ENCODE data around the gene KBTBD3.
A peak's percentile ranks its signal among the peaks of the same experiment; 100 is the strongest.

The KBTBD3 gene

DNA sequence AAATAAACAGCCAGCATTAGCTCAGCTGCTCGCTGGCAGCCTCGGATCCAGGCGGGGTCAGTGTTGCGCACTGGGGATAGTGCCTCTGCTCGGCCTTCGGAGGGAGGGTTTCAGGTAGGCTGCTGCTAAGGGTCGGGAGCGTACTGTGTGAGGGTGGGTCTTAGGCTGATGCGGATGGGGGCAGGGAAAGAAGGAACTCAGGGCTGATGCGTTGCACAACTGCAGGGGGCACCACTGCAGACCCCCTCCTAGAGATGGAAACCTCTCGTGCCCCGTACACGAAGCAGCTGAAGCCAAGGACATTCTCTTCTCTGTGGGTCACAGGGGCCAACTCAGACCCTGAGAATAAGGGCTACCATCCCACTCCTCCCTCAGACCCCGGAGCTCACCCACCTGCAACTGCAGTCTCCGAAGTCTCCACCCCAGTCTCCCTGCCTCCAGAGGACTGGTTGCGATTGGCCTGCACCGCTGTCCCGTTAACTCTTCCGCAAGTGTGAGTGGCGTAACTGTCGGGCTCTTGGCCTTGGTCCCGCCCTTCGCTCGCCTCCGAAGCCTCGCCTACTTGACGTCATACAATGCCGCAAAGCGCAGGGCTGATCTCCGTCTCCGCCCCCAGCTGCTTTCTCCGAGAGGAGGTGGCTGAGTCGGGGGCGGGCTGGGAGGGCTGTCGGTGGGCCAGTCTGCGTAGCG lies at the start of gene KBTBD3:
Gene KBTBD3, minus strand, starts transcription at position 429 of the 690 bp plus-strand sequence. CDS start 18,250 bp downstream, outside the sequence.
- Histone ChIP-seq H3K9me3 (no peaks in the 10 kb centered on the region), H3K9ac (peak within 1 kb of the TSS; percentile 99), H3K27ac (peak within 1 kb of the TSS; percentile 99), H3K36me3 (peaks cover 25% of the 10 kb centered on the region), H3K4me2 (peak within 1 kb of the TSS; percentile 90), H3K4me1 (peaks cover 43% of the 10 kb centered on the region), H4K20me1 (peaks cover 34% of the 10 kb centered on the region), H3K4me3 (peak within 1 kb of the TSS; percentile 94), H3K27me3 (no peaks in the 10 kb centered on the region)
- peak; percentile 38; the same call in 1 of the 2 replicates for TF ChIP-seq Cebpa-rat (IDR thresholded peaks at IDR 0.05)

DNA sequence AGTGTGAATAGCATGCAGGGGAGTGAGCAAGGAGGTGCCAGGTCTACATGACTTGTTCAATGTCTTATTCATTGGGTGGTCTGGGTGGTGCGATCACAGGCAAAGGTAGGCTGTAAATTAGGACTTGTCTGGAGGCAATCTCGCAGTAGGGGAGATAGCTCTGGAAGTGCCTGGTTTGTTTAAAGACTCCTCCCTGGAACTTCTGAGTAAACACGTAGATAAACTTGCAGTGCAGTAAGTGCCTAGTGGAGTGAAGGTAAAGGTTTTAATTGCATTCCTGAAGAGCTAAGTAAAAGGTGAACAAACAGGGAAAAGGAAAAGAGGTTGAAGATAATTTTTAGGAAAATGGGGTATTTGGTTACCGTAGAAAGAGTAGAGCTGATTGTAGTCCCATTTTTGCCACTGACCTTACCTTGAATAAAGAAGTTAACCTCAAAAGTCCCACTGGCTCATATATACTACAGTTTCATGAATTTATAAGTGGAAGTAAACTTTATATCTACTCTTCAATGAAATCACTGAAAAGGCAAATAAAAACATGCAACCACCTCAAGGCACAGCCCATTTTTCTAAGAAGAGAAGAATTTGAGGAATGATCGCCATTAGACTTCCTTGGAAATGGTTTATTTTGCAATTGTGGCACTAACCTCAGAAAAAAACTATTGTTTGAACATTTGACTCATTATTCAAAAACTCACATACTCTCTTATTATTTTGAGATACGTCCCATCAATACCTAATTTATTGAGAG lies 44.6 kb upstream of the KBTBD3 start:
- Histone ChIP-seq H3K4me1 (no peaks in the 10 kb centered on the region), H3K27me3 (no peaks in the 10 kb centered on the region), H3K9me3 (no peaks in the 10 kb centered on the region), H3K9ac (no peak overlapping the region), H3K27ac (no peak overlapping the region), H4K20me1 (no peaks in the 10 kb centered on the region), H3K36me3 (no peaks in the 10 kb centered on the region), H3K4me2 (no peak overlapping the region), H3K4me3 (no peak overlapping the region)
- no peak for TF ChIP-seq Cebpa-rat (IDR thresholded peaks at IDR 0.05)

DNA sequence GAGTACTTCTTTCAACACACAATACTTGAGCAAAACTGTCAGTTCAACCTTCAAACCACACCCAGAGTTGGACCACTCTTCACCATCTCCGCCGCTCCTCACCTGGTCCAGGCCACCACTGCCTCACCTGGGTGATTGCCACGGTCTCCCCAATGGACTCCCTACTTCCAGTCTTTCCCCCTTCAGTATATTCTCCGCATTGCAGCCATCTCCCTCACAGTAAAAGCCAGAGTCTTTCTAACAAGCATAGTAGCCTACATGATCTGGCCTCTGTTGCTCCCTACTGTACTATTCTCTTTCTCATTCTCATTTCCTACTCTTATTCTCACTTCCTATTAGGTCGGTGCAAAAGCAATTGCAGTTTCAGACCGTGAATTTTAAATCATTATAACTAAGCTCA lies 28.8 kb upstream of the KBTBD3 start:
- H4K20me1 ChIP-seq, result no peaks in the 10 kb centered on the region
- H3K9me3 ChIP-seq, result no peaks in the 10 kb centered on the region
- no peak overlapping the region for H3K4me3 ChIP-seq
- no peaks in the 10 kb centered on the region for H3K4me1 ChIP-seq
- no peaks in the 10 kb centered on the region for H3K36me3 ChIP-seq
- H3K9ac ChIP-seq, result no peak overlapping the region
- no peak overlapping the region for H3K27ac ChIP-seq
- TF ChIP-seq Cebpa-rat (IDR thresholded peaks at IDR 0.05), result no peak
- no peak overlapping the region for H3K4me2 ChIP-seq
- H3K27me3 ChIP-seq, result no peaks in the 10 kb centered on the region

- Histone ChIP-seq H3K4me2 (no peak overlapping the region), H3K4me1 (no peaks in the 10 kb centered on the region), H3K9me3 (no peaks in the 10 kb centered on the region), H3K27me3 (no peaks in the 10 kb centered on the region), H3K36me3 (peaks cover 24% of the 10 kb centered on the region), H3K4me3 (no peak overlapping the region), H3K27ac (no peak overlapping the region), H3K9ac (no peak overlapping the region), H4K20me1 (no peaks in the 10 kb centered on the region; the same call in 1 of the 2 replicates)
- no peak for TF ChIP-seq Cebpa-rat (IDR thresholded peaks at IDR 0.05)
Observed at GRCh38 chr11:106101819-106102218, 24.7 kb upstream of the KBTBD3 start.

DNA sequence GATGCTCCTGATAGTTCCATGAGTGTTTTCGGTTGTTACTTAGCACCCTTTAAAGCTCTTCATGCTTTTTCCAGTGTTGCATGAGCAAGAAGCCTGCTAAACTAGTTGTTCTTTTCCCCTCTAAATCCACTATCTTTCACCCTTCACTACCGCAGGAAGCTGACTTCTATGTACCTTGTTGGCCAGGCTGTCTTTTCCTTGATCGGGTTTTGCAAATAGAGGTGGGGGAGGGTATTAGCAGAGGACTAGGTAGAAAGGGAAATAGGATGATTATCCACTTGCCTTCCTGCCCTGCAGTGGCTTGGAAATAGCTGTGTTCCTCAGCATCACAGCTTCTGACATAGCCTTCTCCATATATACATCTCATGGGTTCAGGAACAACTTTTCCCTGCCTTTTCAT lies 24.2 kb upstream of the KBTBD3 start:
- H3K4me2 ChIP-seq, result no peak overlapping the region
- no peaks in the 10 kb centered on the region for H3K9me3 ChIP-seq
- H3K4me1 ChIP-seq, result no peaks in the 10 kb centered on the region
- no peak for TF ChIP-seq Cebpa-rat (IDR thresholded peaks at IDR 0.05)
- peaks cover 28% of the 10 kb centered on the region for H3K36me3 ChIP-seq
- no peak overlapping the region for H3K4me3 ChIP-seq
- H3K27me3 ChIP-seq, result no peaks in the 10 kb centered on the region
- H3K27ac ChIP-seq, result no peak overlapping the region
- H3K9ac ChIP-seq, result no peak overlapping the region
- no peaks in the 10 kb centered on the region; the same call in 1 of the 2 replicates for H4K20me1 ChIP-seq

GRCh38 chr11:106098893-106099553 lies 21.9 kb upstream of the KBTBD3 start:
- TF ChIP-seq Cebpa-rat (IDR thresholded peaks at IDR 0.05), result no peak
- Histone ChIP-seq H3K27me3 (no peaks in the 10 kb centered on the region), H3K4me1 (no peaks in the 10 kb centered on the region), H3K4me2 (no peak overlapping the region), H3K9me3 (no peaks in the 10 kb centered on the region), H4K20me1 (peaks cover 15% of the 10 kb centered on the region), H3K9ac (no peak overlapping the region), H3K36me3 (peaks cover 52% of the 10 kb centered on the region), H3K4me3 (no peak overlapping the region), H3K27ac (no peak overlapping the region)

GRCh38 chr11:106092446-106092845 lies 15.3 kb upstream of the KBTBD3 start:
- H4K20me1 ChIP-seq, result peaks cover 80% of the 10 kb centered on the region
- no peak for TF ChIP-seq Cebpa-rat (IDR thresholded peaks at IDR 0.05)

GRCh38 chr11:106091480-106092123 lies 14.5 kb upstream of the KBTBD3 start:
- Histone ChIP-seq H3K36me3 (peaks cover 71% of the 10 kb centered on the region), H3K9ac (no peak overlapping the region), H3K9me3 (no peaks in the 10 kb centered on the region), H3K27me3 (no peaks in the 10 kb centered on the region), H4K20me1 (peaks cover 89% of the 10 kb centered on the region), H3K4me2 (no peak overlapping the region), H3K4me3 (no peak overlapping the region), H3K4me1 (peaks cover 9% of the 10 kb centered on the region), H3K27ac (no peak overlapping the region)
- TF ChIP-seq Cebpa-rat (IDR thresholded peaks at IDR 0.05), result no peak

More at GRCh38 chr11:106092446-106092845, 15.3 kb upstream of the KBTBD3 start:
- Histone ChIP-seq H3K27ac (no peak overlapping the region), H3K4me2 (no peak overlapping the region), H3K9me3 (no peaks in the 10 kb centered on the region), H3K27me3 (no peaks in the 10 kb centered on the region), H3K4me1 (peaks cover 2% of the 10 kb centered on the region), H3K9ac (no peak overlapping the region), H3K36me3 (peaks cover 75% of the 10 kb centered on the region), H3K4me3 (no peak overlapping the region)

GRCh38 chr11:106088896-106089295 lies 11.7 kb upstream of the KBTBD3 start:
- Histone ChIP-seq H3K36me3 (peaks cover 69% of the 10 kb centered on the region), H3K27ac (no peak overlapping the region), H3K4me2 (no peak overlapping the region)

More at GRCh38 chr11:106088896-106089295, 11.7 kb upstream of the KBTBD3 start:
- Histone ChIP-seq H3K9me3 (no peaks in the 10 kb centered on the region), H3K4me1 (peaks cover 17% of the 10 kb centered on the region), H4K20me1 (peaks cover 99% of the 10 kb centered on the region), H3K9ac (no peak overlapping the region), H3K4me3 (no peak overlapping the region), H3K27me3 (no peaks in the 10 kb centered on the region)
- TF ChIP-seq Cebpa-rat (IDR thresholded peaks at IDR 0.05), result no peak

Measured in BLaER1 (cell line).